Measurements from ENCODE around the gene AOPEP.
A peak's percentile ranks its signal among the peaks of the same experiment; 100 is the strongest.

AOPEP gene

DNA sequence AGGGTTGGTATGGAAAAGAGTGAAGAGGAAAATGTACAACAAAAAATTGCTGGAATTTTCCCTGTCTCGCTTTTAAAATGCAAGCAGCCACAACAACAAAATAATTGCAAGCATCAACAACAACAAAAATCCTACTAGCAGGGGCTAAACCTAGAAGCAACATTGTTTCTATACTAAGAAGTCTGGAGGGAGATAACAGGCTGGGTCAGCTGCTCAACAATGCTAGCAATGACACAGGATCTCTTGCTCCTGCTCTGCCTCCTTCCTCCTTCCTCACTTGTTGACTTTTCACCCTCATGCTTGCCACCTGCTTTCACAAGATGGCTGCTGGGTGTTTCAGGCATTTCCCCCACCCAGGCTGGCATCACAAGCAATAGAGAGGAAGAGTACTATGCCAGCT lies 7.6 kb upstream of the AOPEP start:
- no peak for DNase-seq (ENCODE audit: low spot score)

DNA sequence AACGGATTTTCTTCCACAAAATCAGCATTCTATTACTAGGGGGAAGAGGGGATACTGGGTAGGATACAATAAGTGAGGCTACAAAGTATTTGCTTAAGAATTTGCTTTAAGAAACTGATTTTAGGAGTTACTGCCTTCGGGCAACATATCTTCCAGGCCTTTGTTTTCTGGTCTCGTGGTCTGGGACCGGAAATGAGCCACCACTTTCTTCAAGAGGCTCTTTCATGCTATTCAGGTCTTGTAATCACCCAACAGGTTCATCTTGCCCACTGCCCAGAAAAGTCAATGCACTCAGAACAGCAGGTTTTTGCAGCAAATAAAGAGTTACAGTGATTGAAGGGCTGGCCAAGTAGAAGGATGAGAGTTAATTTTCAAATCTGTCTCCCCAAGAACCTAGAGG lies 6.6 kb upstream of the AOPEP start:
- no peak for DNase-seq (ENCODE audit: low spot score)

DNA sequence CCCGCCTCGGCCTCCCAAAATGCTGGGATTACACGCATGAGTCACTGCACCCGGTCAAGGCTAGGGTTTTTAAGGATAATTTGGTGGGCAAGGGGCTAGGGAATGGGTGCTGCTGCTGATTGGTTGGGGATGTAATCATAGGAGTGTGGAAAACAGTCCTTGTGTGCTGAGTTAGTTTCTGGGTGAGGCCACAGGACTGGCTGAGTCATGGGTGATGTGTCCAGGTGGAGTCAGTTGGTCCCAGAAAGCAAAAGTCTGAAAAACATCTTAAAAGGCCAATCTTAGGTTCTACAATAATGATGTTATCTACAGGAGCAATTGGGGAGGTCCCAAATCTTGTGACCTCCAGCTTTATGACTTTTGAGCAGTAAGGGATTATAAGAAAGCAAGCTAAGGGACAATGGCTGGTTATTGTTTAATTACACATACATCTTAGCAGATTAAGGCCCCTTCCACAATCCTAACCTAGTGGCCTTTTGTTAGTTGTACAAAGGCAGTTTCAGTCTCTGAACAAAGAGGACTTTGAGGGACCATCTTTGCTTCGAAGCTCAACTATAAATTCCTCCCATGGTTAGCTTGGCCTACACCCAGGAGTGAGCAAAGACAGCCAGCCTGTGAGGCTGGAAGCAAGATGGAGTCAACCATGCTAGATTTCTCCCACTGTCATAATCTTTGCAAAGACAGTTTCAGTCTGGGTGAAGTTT lies 5.5 kb upstream of the AOPEP start:
- DNase-seq (ENCODE audit: low spot score): peak; percentile 70

DNA sequence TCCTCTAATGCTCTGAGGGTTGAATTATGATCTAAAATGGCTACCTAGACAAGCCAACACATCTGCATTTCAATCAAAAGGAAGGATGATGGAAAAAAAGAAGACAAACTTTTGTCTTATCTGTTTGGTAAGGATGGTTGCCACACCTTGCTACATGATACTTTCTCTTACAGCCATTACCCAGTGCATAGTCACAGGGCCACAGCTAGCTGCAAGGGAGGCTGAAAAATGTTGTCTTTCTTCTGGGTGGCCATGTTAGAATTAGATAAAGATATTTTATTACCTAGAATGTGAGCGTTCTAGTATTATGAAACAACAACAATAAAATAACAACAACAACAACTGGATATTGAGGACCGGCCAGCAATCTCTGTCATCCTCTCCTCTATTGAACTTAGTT lies 4.7 kb upstream of the AOPEP start:
- no peak for DNase-seq (ENCODE audit: low spot score)

DNA sequence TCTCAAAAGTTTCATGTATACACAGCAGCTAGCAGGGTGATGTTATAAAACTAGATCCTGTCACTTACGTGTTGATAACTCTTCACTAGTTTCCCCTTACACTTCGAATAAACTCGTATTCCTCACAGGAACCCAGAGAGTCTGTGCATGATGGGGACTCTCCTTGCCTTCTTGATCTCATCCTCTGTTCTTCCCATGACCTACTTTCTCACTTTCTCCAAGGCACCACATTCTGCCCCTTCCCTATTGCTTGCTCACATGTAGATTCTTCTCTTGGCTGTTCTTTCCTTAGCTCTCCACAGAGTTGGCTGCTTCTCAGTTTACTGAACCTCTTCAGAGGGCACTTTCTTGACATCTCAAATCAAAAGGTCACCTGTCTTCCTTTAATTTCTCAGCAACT lies 1.2 kb upstream of the AOPEP start:
- DNase-seq (ENCODE audit: low spot score): no peak

DNA sequence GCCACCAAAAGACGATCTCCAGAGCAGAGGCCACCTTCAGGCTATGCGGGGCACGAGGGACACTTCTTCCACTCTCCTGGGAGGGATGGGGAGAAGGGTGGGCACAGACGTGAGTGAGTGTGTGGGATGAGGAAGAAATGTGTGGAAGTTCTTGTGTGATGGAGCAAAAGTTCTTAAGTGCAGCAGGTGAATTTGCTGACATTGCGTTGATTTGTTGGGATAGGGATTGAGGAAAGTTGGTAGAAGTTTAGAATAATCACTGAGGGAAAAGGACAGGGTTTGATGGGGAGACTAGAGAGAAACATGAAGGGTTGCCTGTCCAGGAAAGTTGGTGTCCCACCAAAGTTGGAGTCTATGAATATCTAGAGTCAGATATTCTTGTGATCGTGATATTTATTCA lies 2.2 kb downstream of the AOPEP start:
- DNase-seq (ENCODE audit: low spot score): no peak

DNA sequence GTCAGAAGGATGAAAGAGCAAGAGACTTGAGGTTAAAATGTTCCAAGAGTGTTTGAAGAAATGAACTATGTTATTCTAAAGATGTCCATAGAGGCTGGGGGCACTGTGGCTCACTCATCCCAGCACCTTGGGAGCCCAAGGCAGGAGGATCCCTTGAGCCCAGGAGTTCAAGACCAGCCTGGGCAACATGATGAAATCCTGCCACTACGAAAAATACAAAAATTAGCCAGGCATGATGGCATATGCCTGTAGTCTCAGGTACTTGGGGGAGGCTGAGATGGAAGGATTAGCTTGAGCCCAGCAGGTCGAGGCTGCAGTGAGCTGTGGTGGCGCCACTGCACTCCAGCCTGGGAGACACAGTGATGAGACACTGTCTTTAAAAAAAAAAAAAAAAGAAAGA lies 2.7 kb downstream of the AOPEP start:
- DNase-seq (ENCODE audit: low spot score): no peak

DNA sequence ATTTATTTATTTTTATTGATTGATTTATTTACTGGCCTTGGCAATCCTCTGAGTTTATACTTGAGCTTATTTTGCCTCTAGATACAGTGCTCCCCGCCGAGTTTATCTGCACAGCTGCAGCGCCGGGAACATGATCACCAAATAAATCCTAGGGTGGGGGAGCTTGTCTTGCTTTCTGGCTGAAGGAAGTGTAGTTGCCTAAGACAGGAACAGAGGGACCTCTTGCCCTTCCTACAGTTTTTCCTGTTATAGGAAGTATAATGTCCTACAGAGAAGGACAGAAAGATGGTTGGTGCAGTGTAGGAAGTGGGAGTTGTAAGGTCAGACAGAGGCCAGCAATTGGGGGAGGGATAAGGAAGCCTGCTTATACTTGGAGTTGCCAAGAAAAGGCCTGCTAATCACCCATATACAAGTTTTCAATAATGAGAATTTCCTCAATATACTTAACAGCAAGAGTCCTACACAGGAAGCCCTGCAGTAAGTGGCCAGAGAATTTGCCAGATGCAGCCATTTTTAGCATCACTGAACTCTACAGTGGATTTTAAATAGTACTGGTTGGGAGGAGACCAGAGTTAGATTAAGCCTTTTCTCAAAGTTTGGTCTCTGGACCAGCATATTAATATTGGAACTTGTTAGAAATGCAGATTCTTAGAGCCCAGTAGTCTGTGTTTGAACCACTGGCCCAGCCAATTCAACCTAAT lies 7.7 kb downstream of the AOPEP start:
- DNase-seq (ENCODE audit: low spot score): no peak

DNA sequence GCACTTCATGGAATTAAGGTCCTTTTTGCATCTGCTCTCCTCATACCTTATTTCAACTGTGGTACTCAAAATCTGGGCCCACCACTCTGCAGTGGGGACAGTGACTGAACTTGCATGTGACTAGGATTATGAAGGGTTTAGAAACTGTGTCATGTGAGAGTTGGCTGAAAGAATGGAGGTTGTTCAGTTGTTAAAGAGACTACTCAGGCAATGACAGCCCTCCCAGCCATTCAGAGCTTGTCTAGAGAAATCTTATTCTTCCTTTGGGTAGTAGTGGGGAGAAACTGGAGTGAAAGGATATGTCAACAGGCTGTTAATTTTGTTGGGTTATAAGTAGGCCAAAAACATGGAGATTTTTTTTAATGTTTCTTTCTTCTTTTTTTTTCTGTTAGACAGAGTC lies 10.3 kb downstream of the AOPEP start:
- DNase-seq (ENCODE audit: low spot score): no peak

DNA sequence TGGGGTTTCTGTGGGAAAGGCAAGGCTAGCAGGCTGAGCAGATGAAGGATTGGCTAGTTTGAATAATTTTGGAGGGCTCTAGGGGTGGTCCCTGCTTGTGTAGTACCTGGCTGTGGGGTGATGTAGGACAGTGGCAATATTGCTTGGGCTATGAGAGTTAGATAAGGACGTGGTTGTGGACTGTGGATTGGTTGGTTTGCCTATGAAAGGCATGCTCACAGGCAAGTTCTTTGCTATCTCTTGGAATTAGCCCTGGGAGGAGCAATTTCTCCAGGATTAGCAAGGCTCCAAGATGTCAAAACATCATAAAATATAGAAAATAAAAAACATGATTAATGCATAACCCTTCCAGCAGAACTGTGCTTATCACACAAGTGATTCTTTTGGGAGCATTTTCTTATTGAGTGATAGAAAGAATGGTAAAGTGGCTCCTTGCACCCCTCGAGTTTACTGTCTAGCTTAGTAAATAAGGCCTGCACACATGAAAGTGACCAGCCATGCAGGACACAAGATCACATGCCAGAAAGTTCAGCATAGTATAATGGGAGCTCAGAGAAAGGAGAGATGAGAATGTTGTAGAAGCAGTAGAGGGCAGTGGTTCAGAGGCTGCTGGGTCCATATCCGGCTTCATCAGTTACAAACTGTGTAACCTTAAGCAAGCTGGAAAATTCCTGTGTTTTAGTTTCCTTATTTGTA lies 13.8 kb downstream of the AOPEP start:
- DNase-seq (ENCODE audit: low spot score): peak; percentile 16

DNA sequence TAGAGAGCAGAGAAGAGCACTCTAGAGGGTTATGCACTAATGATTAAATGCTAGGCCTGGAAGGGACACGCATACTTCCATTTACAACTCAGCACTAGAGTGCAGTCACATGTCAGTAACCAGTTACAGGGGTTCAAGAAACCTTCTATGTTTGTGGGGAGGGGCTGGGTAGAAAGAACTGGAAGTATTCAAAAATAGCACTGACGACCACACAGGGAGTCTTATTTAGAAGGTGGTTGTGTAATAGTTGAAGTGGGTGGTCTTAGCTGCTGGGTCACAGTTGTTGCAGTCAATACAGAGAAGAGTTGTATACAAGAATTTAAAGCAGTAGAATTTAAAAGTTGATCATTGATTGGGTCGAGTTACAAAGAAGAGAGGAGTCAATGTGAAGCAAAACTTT lies 15.4 kb downstream of the AOPEP start:
- DNase-seq (ENCODE audit: low spot score): no peak

DNA sequence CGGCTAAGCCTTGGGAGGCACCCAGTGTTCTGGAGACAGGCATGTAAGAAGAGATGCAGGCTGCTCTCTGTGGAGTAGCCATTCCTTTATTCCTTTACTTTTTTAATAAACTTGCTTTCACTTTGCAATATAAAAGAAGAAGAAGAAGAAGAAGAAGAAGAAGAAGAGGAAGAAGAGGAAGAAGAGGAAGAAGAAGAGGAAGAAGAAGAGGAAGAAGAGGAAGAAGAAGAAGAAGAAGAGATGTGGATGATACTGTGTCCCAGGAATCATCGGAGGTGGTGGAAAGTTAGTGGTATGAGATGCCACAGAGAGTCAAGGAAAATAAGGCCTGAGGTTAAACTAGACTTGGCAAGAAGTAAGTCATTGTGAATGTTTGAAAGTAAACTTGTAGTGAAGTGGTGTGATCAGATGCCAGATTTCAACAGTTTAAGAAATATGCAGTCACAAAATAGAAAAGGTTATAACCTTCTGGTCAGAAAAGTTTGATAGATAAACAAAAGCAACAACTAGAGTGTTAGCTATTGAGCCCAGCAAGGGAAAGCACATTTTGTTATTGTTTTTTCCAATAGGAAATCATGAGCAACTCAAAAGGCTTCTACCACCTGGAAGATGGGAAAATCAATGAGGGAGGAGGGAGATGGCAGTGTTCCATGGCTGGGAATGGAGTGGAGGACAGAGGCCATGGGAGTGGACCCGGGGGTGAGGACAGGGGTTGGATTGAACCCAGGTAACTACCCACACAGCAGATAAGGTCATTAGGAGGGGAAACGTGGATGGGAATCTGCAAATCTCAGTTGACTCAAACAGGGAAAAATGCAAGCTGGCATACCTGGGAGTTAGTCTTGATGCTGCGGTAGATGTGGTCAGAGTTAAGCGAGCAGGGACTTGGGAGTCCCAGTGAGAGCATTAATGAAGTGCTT lies 16.8 kb downstream of the AOPEP start:
- peak; percentile 89 for DNase-seq (ENCODE audit: low spot score)

DNA sequence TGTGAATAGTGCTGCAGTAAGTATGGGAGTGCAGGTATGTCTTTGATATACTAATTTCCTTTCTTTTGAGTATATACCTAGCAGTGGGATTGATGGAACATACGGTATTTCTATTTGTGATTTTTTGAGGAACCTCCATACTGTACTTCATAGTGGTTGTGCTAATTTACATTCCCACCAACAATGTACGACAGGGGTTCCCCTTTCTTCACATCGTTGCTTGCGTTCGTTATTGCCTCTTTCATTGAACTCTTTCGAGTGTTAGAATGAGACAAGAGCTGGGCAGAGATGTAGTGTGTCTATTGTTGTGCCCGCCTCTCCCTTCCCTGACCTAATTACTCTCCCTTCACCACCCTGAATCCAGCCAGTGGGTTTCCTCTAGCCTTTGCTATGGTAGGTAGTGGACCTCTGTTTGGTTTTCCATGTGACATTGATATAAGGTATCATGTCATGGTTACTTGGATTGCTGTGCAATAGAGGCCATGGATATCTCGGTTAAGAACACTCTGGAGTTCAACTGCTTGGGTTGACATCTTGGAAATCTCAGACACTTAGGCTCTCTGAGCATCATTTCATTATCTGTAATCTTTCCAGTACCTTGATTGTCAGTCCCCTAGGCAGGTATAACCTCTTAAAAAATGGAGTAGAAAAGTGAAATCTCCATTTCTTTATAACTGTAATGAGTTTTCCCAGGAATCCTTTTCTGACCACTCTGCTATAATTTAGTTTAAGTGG lies 19.5 kb downstream of the AOPEP start:
- DNase-seq (ENCODE audit: low spot score): no peak

DNA sequence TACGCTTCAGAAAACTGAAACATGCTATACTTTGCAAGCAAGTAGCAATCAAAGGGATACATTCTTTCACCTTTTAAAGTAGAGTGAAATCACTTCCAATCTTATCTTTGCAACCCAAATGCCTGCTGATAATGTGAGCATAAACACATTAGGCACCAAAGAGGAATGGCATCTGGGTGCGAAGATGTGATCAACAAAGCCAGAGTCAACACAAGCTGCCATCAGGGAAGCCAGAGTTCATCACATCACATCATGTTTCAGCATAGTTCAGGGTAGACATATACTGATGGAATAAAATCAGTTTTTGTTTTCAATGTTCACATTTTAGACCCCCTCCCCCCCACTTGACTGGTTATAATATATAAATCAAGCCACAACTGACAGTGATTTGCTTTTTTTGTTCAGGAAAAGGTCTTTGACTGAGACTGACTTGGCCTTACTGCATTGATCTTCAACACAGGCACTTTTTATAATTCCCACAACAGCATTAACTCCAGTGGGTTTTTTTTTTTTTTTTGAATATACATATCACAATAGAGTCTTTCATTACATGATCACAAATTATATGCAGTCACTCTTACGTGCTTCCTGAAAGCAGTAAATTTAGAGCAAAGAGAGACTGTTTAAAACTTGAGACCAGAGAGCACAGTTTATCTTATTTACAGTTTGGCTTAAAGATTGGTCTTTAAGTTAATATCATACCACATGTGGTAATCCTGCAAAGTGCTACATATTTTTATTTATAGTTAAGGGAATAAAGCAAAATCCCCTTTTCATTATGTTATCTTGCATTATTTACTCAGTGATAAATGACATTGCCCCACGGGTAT lies 20.3 kb downstream of the AOPEP start:
- no peak for DNase-seq (ENCODE audit: low spot score)

DNA sequence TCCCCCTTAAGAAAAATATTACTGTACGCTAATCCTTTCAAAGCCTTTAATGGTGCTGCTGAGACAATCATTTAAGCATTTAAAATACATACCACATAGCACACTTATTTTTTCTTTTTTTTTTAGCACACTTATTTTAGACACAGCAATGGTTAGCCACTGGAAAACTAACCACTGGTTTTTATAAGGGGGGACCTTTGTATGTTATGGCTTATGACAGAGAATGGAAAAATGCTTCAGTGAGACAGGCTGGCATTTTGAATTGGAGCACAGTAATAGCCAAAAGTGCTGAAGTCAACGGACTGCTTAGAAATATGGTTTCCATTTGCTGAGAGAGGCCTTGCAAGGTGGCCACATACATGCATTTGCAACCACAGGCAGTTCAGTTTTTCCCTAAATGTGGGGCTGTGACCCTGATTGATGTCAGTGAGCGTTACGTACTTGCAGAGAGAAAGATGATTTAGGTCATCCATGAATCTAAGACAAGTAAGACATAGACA lies 28.5 kb downstream of the AOPEP start:
- no peak for DNase-seq (ENCODE audit: low spot score)

DNA sequence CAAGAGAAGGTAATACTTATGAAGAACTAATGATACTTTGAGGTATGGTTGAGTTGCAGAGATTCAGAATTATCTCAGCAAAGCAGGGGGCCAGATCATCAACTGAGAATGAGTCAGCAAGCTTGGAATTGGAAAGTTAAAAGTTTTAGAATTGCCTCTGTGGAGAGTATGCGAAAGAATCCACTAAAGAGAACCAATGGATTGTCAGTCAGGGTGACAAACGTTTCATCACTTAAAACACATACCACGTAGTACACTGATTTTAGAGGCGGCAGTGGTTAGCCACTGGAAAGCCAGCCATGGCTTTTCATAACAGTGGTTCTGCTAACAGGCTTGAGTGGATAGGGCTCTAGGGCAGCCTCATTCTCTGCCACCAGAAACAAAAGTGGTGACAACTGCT lies 30.7 kb downstream of the AOPEP start:
- DNase-seq (ENCODE audit: low spot score): peak; percentile 91

DNA sequence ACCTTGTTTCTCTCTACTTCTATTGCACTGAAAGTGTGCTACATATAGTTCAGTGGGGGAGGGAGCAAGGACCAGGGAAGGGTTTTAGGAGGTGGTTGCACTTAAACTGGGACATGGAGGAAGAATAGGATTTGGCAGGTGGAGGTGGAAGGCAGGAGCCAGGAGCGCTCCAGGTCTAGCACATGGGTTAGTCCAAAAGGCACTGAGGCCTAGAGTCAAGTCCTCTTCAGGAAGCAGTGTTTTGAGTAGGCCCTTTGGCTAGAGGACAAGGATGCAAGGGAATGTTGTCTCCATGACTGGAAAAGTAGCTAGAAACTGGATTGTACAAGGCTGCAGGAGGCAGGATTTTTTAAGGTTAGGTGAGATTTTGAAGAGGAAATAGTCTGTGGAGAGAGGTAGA lies 31.5 kb downstream of the AOPEP start:
- DNase-seq (ENCODE audit: low spot score): no peak

DNA sequence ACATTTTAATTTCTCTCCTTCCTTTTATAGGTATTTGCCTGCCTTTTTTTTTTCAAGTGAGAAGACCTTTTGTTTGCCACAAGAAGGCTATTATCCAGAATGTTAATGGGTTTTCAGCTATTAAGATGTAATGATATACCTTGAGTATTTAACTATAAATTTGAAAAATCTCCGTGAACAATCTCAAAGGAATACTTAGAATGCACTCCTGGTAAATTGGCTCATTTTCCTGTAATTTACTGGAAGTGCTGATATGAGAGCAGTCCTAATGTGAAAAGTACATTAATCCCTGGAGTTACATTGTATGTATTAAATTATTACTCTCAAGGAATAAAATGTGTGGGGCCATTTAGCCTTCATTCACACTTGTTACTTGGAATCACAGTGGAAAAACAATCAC lies 32.4 kb downstream of the AOPEP start:
- no peak for DNase-seq (ENCODE audit: low spot score)

DNA sequence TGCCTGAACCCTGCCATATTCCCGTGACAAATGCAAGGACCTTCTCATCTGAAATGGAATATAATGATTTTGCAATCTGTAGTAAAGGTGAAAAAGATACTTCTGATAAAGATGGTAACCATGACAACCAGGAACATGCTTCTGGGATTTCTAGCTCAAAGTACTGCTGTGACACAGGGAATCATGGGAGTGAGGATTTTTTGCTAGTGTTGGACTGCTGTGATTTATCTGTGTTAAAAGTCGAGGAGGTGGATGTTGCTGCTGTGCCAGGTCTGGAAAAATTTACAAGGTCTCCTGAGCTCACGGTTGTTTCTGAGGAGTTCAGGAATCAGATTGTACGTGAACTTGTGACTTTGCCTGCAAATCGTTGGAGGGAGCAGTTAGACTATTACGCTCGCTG lies 33.5 kb downstream of the AOPEP start:
- DNase-seq (ENCODE audit: low spot score): no peak

DNA sequence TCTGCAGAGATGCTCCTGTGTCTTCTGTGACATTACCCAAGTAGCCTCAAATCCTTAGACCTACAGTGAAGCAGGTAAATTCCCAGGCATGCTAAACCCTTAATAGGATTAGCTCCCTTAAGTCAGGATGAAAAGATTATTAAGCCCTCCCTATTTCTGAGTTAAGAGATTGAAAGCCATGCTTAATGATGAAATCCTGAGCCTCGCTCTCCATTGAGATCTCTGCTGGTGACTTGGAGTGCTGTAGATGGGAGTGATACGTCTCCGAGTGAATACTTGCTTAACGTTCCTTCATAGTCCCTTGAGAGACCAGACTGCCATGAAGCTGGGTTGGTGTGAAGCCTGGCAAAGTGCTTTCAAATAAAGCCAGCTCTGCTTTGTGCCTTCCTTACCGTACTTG lies 34.2 kb downstream of the AOPEP start:
- no peak for DNase-seq (ENCODE audit: low spot score)

DNA sequence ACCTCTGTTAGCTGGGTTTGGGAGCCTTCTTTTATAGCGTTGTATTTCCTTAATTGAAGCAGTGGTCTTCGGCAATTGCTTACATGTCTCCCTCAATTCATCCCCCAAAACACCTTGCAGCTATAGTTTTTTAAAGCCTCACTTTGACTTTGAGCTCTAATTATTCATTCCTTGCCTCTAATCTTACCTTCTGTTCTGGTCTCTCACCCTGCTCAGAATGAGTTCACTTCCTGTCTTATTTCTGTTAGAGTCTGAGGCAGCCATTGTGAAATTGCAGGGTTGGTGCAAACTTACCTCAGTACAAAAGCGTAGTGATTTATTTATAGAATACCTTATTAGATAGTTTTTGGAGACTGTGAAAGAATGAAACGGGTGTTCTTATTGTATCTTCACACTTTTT lies 35.0 kb downstream of the AOPEP start:
- DNase-seq (ENCODE audit: low spot score): peak; percentile 20
